Measurements from ENCODE around the gene ITSN1. TPM values are rescaled to one million over a fixed set of nuclear protein-coding genes. Genes with fewer than 3 reads are reported as not detected.
"Not testable (repeated sequence)": the region's sequence is repeated elsewhere in the genome, so short reads cannot be mapped to it uniquely, and the experiment has no call there.

ITSN1 gene
- total and polyA plus RNA-seq, 2 of the 13 experiments (the other 11 are each of a cell fraction or from before 2014, with no cell fraction given), result 26.1 to 33.8 TPM

DNA sequence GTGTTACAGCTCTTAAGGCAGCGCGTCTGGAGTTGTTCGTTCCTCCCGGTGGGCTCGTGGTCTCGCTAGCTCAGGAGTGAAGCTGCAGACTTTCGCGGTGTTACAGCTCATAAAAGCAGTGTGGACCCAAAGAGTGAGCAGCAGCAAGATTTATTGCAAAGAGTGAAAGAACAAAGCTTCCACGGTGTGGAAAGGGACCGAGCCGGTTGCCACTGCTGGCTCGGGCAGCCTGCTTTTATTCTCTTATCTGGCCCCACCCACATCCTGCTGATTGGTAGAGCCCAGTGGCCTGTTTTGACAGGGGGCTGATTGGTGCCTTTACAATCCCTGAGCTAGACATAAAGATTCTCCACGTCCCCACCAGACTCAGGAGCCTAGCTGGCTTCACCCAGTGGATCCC is 225.6 kb downstream of the ITSN1 start:
- ATAC-seq; H3K27ac ChIP-seq (ENCODE audit: extremely low read length, insufficient read depth, low read length); H3K36me3 ChIP-seq (replicated peaks in 1 of 2; ENCODE audit: control insufficient read depth in 1 of 2, insufficient read depth in 2 of 2, low read length in 2 of 2); H3K4me2 ChIP-seq (ENCODE audit: low read depth, low read length); H3K9me3 ChIP-seq (ENCODE audit: low read length); H3K4me3 ChIP-seq (replicated peaks in 1 of 3; ENCODE audit: insufficient read depth in 1 of 3, low read depth in 2 of 3, low read length in 3 of 3); H4K20me1 ChIP-seq (ENCODE audit: insufficient read depth, low read length); H2AFZ ChIP-seq (ENCODE audit: low read length); H3K9ac ChIP-seq (ENCODE audit: insufficient read depth, low read depth, low read length); in situ Hi-C loops (cut with HindIII; ENCODE audit: extremely low pct_ligation_motif_present, low pct_unique_long_range_greater_than_20kb); CTCF ChIA-PET (ENCODE audit: low intra/inter-chr PET ratio, low total read pairs); intact Hi-C loops (cut with micrococcal nuclease; ENCODE audit: unreplicated experiment); POLR2A ChIA-PET; DNase-seq (ENCODE audit: low spot score); H3K79me2 ChIP-seq (ENCODE audit: insufficient read depth, low read length); H3K4me1 ChIP-seq (ENCODE audit: insufficient read depth, low read length); FAIRE-seq; BruUV-seq (replicated peaks): not testable (repeated sequence)
- WGBS (ENCODE audit: low lambda C conversion rate), result 74% methylated on average over 9 of the region's 13 CpGs
- H3K27me3 ChIP-seq (ENCODE audit: control insufficient read depth in 1 of 2, insufficient read depth in 2 of 2, low read length in 2 of 2), result peaks cover 0 to 21% of the 10 kb centered on the region in 2 experiments; a peak in 2 of 5 replicates

DNA sequence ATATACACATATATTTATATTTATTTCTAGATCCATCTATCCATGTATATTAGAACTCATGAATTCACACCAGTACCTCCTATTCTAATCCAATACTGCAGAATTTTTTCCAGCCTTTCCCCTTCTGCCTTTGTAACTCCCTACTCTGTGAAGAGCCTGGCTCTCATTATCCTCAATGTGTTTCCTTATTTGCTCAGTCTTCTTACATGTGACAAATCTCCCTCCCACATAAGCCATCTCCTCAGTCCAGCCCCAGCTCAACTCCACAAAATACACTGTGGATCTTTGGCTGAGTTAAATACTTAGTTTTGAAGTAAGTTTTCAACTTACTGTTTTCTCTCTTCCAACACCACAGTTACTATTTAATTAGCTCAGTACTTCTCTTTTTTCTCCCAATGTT is 227.6 kb downstream of the ITSN1 start:
- Histone ChIP-seq H2AFZ (ENCODE audit: low read length) (no peak overlapping the region), H3K9me3 (ENCODE audit: low read length) (no peaks in the 10 kb centered on the region), H4K20me1 (ENCODE audit: insufficient read depth, low read length) (no peaks in the 10 kb centered on the region), H3K4me2 (ENCODE audit: low read depth, low read length) (no peak overlapping the region), H3K9ac (ENCODE audit: insufficient read depth, low read depth, low read length) (no peak overlapping the region), H3K27me3 (ENCODE audit: control insufficient read depth in 1 of 2, insufficient read depth in 2 of 2, low read length in 2 of 2) (peaks cover 0 to 8% of the 10 kb centered on the region in 2 experiments; a peak in 1 of 5 replicates), H3K36me3 (replicated peaks in 1 of 2; ENCODE audit: control insufficient read depth in 1 of 2, insufficient read depth in 2 of 2, low read length in 2 of 2) (no peaks in the 10 kb centered on the region), H3K4me3 (replicated peaks in 1 of 3; ENCODE audit: insufficient read depth in 1 of 3, low read depth in 2 of 3, low read length in 3 of 3) (no peak overlapping the region), H3K79me2 (ENCODE audit: insufficient read depth, low read length) (no peaks in the 10 kb centered on the region), H3K27ac (ENCODE audit: extremely low read length, insufficient read depth, low read length) (no peak overlapping the region), H3K4me1 (ENCODE audit: insufficient read depth, low read length) (peaks cover 23% of the 10 kb centered on the region)
- ATAC-seq, result no peak
- no peak for DNase-seq (ENCODE audit: low spot score)
- intact Hi-C loops (cut with micrococcal nuclease; ENCODE audit: unreplicated experiment) (no loop called here), in situ Hi-C loops (cut with HindIII; ENCODE audit: extremely low pct_ligation_motif_present, low pct_unique_long_range_greater_than_20kb) (no loop called here)
- no peak for FAIRE-seq
- ChIA-PET CTCF (ENCODE audit: low intra/inter-chr PET ratio, low total read pairs) (no interaction called here), POLR2A (no interaction called here)
- BruUV-seq (replicated peaks), result no TSS peak
- TF ChIP-seq FOXJ3 (CRISPR knock-in tag; IDR thresholded peaks at IDR 0.05; ENCODE audit: borderline replicate concordance) (no peak), MEF2D (CRISPR knock-in tag; IDR thresholded peaks at IDR 0.05) (no peak), TEAD3 (CRISPR knock-in tag; optimal IDR thresholded peaks at IDR 0.05; ENCODE audit: borderline replicate concordance) (no peak), SPEN (CRISPR knock-in tag; IDR thresholded peaks at IDR 0.05; ENCODE audit: low read depth) (no peak), TP53 (CRISPR knock-in tag; conservative IDR thresholded peaks at IDR 0.05) (no peak), ZNF225 (CRISPR knock-in tag; IDR thresholded peaks at IDR 0.05) (no peak)
- TF ChIP-seq, protein P1, sequence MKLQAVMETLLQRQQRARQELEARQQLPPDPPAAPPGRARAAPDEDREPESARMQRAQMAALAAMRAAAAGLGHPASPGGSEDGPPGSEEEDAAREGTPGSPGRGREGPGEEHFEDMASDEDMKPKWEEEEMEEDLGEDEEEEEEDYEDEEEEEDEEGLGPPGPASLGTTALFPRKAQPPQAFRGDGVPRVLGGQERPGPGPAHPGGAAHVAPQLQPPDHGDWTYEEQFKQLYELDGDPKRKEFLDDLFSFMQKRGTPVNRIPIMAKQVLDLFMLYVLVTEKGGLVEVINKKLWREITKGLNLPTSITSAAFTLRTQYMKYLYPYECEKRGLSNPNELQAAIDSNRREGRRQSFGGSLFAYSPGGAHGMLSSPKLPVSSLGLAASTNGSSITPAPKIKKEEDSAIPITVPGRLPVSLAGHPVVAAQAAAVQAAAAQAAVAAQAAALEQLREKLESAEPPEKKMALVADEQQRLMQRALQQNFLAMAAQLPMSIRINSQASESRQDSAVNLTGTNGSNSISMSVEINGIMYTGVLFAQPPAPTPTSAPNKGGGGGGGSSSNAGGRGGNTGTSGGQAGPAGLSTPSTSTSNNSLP (IDR thresholded peaks at IDR 0.05; ENCODE audit: low read depth, low read length), result no peak
- TF ChIP-seq, protein P2, sequence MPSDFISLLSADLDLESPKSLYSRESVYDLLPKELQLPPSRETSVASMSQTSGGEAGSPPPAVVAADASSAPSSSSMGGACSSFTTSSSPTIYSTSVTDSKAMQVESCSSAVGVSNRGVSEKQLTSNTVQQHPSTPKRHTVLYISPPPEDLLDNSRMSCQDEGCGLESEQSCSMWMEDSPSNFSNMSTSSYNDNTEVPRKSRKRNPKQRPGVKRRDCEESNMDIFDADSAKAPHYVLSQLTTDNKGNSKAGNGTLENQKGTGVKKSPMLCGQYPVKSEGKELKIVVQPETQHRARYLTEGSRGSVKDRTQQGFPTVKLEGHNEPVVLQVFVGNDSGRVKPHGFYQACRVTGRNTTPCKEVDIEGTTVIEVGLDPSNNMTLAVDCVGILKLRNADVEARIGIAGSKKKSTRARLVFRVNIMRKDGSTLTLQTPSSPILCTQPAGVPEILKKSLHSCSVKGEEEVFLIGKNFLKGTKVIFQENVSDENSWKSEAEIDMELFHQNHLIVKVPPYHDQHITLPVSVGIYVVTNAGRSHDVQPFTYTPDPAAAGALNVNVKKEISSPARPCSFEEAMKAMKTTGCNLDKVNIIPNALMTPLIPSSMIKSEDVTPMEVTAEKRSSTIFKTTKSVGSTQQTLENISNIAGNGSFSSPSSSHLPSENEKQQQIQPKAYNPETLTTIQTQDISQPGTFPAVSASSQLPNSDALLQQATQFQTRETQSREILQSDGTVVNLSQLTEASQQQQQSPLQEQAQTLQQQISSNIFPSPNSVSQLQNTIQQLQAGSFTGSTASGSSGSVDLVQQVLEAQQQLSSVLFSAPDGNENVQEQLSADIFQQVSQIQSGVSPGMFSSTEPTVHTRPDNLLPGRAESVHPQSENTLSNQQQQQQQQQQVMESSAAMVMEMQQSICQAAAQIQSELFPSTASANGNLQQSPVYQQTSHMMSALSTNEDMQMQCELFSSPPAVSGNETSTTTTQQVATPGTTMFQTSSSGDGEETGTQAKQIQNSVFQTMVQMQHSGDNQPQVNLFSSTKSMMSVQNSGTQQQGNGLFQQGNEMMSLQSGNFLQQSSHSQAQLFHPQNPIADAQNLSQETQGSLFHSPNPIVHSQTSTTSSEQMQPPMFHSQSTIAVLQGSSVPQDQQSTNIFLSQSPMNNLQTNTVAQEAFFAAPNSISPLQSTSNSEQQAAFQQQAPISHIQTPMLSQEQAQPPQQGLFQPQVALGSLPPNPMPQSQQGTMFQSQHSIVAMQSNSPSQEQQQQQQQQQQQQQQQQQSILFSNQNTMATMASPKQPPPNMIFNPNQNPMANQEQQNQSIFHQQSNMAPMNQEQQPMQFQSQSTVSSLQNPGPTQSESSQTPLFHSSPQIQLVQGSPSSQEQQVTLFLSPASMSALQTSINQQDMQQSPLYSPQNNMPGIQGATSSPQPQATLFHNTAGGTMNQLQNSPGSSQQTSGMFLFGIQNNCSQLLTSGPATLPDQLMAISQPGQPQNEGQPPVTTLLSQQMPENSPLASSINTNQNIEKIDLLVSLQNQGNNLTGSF (CRISPR knock-in tag; IDR thresholded peaks at IDR 0.05), result no peak
- TF ChIP-seq, protein P3, sequence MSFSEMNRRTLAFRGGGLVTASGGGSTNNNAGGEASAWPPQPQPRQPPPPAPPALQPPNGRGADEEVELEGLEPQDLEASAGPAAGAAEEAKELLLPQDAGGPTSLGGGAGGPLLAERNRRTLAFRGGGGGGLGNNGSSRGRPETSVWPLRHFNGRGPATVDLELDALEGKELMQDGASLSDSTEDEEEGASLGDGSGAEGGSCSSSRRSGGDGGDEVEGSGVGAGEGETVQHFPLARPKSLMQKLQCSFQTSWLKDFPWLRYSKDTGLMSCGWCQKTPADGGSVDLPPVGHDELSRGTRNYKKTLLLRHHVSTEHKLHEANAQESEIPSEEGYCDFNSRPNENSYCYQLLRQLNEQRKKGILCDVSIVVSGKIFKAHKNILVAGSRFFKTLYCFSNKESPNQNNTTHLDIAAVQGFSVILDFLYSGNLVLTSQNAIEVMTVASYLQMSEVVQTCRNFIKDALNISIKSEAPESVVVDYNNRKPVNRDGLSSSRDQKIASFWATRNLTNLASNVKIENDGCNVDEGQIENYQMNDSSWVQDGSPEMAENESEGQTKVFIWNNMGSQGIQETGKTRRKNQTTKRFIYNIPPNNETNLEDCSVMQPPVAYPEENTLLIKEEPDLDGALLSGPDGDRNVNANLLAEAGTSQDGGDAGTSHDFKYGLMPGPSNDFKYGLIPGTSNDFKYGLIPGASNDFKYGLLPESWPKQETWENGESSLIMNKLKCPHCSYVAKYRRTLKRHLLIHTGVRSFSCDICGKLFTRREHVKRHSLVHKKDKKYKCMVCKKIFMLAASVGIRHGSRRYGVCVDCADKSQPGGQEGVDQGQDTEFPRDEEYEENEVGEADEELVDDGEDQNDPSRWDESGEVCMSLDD (CRISPR knock-in tag; IDR thresholded peaks at IDR 0.05; ENCODE audit: borderline replicate concordance), result no peak
